OCI-LY1 (cell line): ENCODE measurements around the gene DUSP16.

Experiments
- EZH2 ChIP-seq: fragments of 200-600 bp; sonication (generic), shearing (Covaris generic); IDR thresholded peaks from 2 replicates; pipeline ENCODE4 v1.8.0; 2017; ENCODE audit warnings: borderline replicate concordance, mixed run types, mild to moderate bottlenecking, antibody characterized with exemption, low read length, moderate library complexity, mixed read lengths
- TF ChIP-seq, protein P1 (sequence below): fragments of 200-600 bp; sonication (generic), shearing (Covaris generic); IDR thresholded peaks from 2 replicates; pipeline ENCODE4 v1.5.1; 2017; ENCODE audit warnings: mild to moderate bottlenecking, antibody characterized with exemption, low read length, moderate library complexity, mixed read lengths

- TF ChIP-seq EZH2, result no peak
- TF ChIP-seq, protein P1, sequence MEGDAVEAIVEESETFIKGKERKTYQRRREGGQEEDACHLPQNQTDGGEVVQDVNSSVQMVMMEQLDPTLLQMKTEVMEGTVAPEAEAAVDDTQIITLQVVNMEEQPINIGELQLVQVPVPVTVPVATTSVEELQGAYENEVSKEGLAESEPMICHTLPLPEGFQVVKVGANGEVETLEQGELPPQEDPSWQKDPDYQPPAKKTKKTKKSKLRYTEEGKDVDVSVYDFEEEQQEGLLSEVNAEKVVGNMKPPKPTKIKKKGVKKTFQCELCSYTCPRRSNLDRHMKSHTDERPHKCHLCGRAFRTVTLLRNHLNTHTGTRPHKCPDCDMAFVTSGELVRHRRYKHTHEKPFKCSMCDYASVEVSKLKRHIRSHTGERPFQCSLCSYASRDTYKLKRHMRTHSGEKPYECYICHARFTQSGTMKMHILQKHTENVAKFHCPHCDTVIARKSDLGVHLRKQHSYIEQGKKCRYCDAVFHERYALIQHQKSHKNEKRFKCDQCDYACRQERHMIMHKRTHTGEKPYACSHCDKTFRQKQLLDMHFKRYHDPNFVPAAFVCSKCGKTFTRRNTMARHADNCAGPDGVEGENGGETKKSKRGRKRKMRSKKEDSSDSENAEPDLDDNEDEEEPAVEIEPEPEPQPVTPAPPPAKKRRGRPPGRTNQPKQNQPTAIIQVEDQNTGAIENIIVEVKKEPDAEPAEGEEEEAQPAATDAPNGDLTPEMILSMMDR, result no peak
Measured at GRCh38 chr12:12460935-12461922, 101.4 kb downstream of the DUSP16 start.
